Panc1 (cell line): ENCODE results near the gene AFF3. TPM values are rescaled to one million over a fixed set of nuclear protein-coding genes. Genes with fewer than 3 reads are reported as not detected.

Experiments used
- ATAC-seq: fragments of 200-7000 bp; cut with Tn5 transposase; 2 replicates; pipeline ENCODE4 v1.9.1; 2020; ENCODE audit warnings: mild to moderate bottlenecking, moderate library complexity
- BruUV-seq: library from RNA; stranded (reverse); fragments of 400-500 nt; replicated peaks from 2 replicates; lab custom pipeline; 2021; lab: Mats Ljungman, UMichigan
- CTCF ChIA-PET: fragments of 300-600 bp; sonication (Branson Sonifier 250); formaldehyde crosslinking; loops from one replicate; lab custom pipeline; 2022; ENCODE audit warnings: antibody characterized with exemption; lab: Charles Lee
- POLR2A ChIA-PET: fragments of 300-600 bp; sonication (Branson Sonifier 250); formaldehyde crosslinking; loops from one replicate; lab custom pipeline; 2022; ENCODE audit warnings: antibody characterized with exemption; lab: Charles Lee
- DNase-seq: peaks from one replicate; pipeline ENCODE4 v3.0.0-alpha.2; 2010; ENCODE audit warnings: low read depth, low spot score
- H3K27ac ChIP-seq: 2 replicates; pipeline ENCODE4 v1.5.1; 2011; ENCODE audit warnings: mild to moderate bottlenecking, low read length, inconsistent platforms
- H3K27me3 ChIP-seq: fragments of 200-500 bp; sonication (Bioruptor generic); 2 replicates; pipeline ENCODE4 v1.6.0; 2014; ENCODE audit warnings: low read length, inconsistent platforms; ENCODE audit not compliant: control insufficient read depth, insufficient read depth
- H3K36me3 ChIP-seq: fragments of 200-500 bp; sonication (Bioruptor generic); 2 replicates; pipeline ENCODE4 v1.5.1; 2014; ENCODE audit warnings: inconsistent platforms, mild to moderate bottlenecking, low read length, moderate library complexity; ENCODE audit not compliant: control insufficient read depth, insufficient read depth
- H3K4me1 ChIP-seq: 2 replicates; pipeline ENCODE4 v1.5.1; 2011; ENCODE audit warnings: inconsistent platforms, mild to moderate bottlenecking, low read length, moderate library complexity; ENCODE audit not compliant: control insufficient read depth, insufficient read depth
- H3K4me3 ChIP-seq, 2 experiments: 2 replicates each; pipeline ENCODE4 v1.5.1; 2011 to 2012; ENCODE audit warnings: low read depth in 2 of 2, low read length in 2 of 2, mild to moderate bottlenecking in 2 of 2, inconsistent platforms in 1 of 2, moderate library complexity in 1 of 2
- H3K9me3 ChIP-seq: fragments of 200-500 bp; sonication (Bioruptor generic); 2 replicates; pipeline ENCODE4 v1.5.1; 2014; ENCODE audit warnings: low read depth, mild to moderate bottlenecking, inconsistent platforms, low read length, moderate library complexity; ENCODE audit not compliant: control insufficient read depth, insufficient read depth
- POLR2AphosphoS5 ChIP-seq: IDR thresholded peaks from 2 replicates; pipeline ENCODE4 v1.6.1; 2012; ENCODE audit warnings: mild to moderate bottlenecking, low read depth, low read length, moderate library complexity
- SIN3A ChIP-seq: IDR thresholded peaks from 2 replicates; pipeline ENCODE4 v1.6.1; 2012; ENCODE audit warnings: low read depth, mild to moderate bottlenecking, low read length, moderate library complexity, borderline replicate concordance; ENCODE audit not compliant: insufficient read depth
- TCF7L2 ChIP-seq: IDR thresholded peaks from 2 replicates; pipeline ENCODE4 v1.6.1; 2011; ENCODE audit warnings: mild to moderate bottlenecking, low read depth, low read length, inconsistent platforms
- in situ Hi-C: cut with HindIII; loops from 2 replicates; pipeline ENCODE4 v1.10.0; 2016; ENCODE audit warnings: low sequenced_read_pairs, low pct_unique_long_range_greater_than_20kb
- intact Hi-C: fragments of 100-400 bp; cut with micrococcal nuclease; formaldehyde crosslinking; loops from one replicate; pipeline ENCODE4 v1.10.0; 2022; ENCODE audit not compliant: unreplicated experiment
- total RNA-seq: library from RNA; stranded (reverse); gene quantifications from one replicate; pipeline ENCODE4 v1.2.1, GENCODE V29; 2021; ENCODE audit not compliant: unreplicated experiment
- TF ChIP-seq, protein P1 (sequence below), 2 experiments: IDR thresholded peaks; 2 replicates each; pipeline ENCODE4 v1.6.1; 2011 to 2012; ENCODE audit warnings: low read depth in 2 of 2, control low read depth in 1 of 2, low read length in 1 of 2, mild to moderate bottlenecking in 1 of 2, moderate library complexity in 1 of 2; ENCODE audit not compliant: insufficient read depth in 1 of 2
- TF ChIP-seq, protein P2 (sequence below): fragments of 450-650 bp; IDR thresholded peaks from 2 replicates; pipeline ENCODE4 v1.5.1; 2017; ENCODE audit warnings: mild to moderate bottlenecking

AFF3 gene
- total RNA-seq, 1 experiment from 2014 or later: 2.2 TPM

DNA sequence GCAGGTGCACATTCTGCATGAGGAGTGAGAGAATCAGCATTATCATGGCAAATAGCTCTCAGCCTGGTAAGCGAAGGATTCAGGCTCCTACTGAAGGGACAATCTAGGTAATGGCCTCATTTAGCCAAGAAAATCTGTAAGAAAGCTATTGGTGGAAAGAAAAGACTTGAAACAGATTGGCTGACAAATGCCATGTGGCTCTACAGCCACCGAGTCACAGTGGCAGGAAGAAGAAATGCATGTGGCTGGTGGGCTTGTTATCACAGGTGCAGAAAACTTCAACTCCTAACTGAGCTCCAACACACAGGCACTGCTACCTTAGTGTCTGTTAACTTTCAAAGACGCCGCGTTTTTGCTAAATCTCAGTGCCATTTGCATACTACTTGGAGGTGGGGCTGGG lies 592.0 kb downstream of the AFF3 start:
- peaks cover 22% of the 10 kb centered on the region for H3K27me3 ChIP-seq
- CTCF ChIA-PET: no interaction called here

DNA sequence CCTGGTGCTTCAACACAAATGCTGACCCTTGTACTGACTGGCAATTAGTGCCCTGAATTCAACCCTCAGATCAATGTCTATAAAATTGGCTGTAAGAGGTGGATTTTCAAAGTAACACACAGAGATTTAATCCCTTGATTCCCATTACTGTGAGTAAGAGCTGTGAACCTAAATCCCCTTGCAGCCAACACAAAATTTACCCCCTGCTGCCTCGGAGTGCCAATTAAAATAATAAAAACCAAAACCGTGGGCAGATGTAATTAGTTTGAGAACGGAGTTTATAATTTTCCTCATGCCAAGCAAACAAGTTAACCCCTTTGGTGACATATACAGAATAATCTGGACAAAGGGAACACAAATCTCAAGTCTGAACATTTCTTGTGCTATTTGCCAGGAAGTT lies 596.8 kb downstream of the AFF3 start:
- no TSS peak for BruUV-seq
- no peaks in the 10 kb centered on the region for H3K36me3 ChIP-seq
- in situ Hi-C loops: no loop called here
- no peak for TF ChIP-seq SIN3A
- H3K27me3 ChIP-seq: peaks cover 27% of the 10 kb centered on the region
- ChIA-PET CTCF (no interaction called here), POLR2A (no interaction called here)
- H3K27ac ChIP-seq: no peak overlapping the region
- ATAC-seq (no peak), DNase-seq (no peak)
- no peak overlapping the region for H3K4me3 ChIP-seq
- intact Hi-C loops: no loop called here
- H3K9me3 ChIP-seq: no peaks in the 10 kb centered on the region
- no peaks in the 10 kb centered on the region for H3K4me1 ChIP-seq

More for the DNA sequence above, 592.0 kb downstream of the AFF3 start:
- in situ Hi-C loops (no loop called here), intact Hi-C loops (no loop called here)
- POLR2A ChIA-PET: no interaction called here
- no peak for ATAC-seq
- no peak for DNase-seq
- TF ChIP-seq TCF7L2 (no peak), SIN3A (no peak), POLR2AphosphoS5 (no peak)
- TF ChIP-seq, protein P1, sequence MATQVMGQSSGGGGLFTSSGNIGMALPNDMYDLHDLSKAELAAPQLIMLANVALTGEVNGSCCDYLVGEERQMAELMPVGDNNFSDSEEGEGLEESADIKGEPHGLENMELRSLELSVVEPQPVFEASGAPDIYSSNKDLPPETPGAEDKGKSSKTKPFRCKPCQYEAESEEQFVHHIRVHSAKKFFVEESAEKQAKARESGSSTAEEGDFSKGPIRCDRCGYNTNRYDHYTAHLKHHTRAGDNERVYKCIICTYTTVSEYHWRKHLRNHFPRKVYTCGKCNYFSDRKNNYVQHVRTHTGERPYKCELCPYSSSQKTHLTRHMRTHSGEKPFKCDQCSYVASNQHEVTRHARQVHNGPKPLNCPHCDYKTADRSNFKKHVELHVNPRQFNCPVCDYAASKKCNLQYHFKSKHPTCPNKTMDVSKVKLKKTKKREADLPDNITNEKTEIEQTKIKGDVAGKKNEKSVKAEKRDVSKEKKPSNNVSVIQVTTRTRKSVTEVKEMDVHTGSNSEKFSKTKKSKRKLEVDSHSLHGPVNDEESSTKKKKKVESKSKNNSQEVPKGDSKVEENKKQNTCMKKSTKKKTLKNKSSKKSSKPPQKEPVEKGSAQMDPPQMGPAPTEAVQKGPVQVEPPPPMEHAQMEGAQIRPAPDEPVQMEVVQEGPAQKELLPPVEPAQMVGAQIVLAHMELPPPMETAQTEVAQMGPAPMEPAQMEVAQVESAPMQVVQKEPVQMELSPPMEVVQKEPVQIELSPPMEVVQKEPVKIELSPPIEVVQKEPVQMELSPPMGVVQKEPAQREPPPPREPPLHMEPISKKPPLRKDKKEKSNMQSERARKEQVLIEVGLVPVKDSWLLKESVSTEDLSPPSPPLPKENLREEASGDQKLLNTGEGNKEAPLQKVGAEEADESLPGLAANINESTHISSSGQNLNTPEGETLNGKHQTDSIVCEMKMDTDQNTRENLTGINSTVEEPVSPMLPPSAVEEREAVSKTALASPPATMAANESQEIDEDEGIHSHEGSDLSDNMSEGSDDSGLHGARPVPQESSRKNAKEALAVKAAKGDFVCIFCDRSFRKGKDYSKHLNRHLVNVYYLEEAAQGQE (IDR thresholded peaks at IDR 0.05; ENCODE audit: insufficient read depth in 1 of 2, low read depth in 2 of 2, low read length in 1 of 2): no peak
- TF ChIP-seq, protein P2, sequence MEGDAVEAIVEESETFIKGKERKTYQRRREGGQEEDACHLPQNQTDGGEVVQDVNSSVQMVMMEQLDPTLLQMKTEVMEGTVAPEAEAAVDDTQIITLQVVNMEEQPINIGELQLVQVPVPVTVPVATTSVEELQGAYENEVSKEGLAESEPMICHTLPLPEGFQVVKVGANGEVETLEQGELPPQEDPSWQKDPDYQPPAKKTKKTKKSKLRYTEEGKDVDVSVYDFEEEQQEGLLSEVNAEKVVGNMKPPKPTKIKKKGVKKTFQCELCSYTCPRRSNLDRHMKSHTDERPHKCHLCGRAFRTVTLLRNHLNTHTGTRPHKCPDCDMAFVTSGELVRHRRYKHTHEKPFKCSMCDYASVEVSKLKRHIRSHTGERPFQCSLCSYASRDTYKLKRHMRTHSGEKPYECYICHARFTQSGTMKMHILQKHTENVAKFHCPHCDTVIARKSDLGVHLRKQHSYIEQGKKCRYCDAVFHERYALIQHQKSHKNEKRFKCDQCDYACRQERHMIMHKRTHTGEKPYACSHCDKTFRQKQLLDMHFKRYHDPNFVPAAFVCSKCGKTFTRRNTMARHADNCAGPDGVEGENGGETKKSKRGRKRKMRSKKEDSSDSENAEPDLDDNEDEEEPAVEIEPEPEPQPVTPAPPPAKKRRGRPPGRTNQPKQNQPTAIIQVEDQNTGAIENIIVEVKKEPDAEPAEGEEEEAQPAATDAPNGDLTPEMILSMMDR: no peak
- Histone ChIP-seq H3K4me1 (no peaks in the 10 kb centered on the region), H3K9me3 (no peaks in the 10 kb centered on the region), H3K36me3 (no peaks in the 10 kb centered on the region), H3K4me3 (no peak overlapping the region), H3K27ac (no peak overlapping the region)
- no TSS peak for BruUV-seq

DNA sequence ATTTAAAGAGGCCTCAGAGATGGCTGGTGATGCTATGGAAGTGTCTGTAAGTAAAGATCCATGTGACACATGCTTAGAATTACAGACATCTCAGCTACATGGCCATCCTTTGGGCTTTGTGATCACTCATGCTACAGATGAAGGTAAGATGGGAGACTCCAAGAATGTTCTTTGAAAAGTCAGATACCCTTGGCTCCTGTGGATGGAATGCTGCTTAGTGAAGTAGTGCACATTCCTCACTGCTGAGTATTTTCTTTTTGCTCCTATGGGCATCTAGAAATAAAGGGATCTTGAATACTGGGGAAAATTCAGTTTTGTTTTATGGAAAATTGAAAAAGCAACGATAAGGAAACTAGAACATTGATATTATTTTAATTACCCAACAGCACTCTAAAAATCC lies 597.3 kb downstream of the AFF3 start:
- ChIA-PET CTCF (no interaction called here), POLR2A (no interaction called here)
- H3K27ac ChIP-seq: no peak overlapping the region
- BruUV-seq: no TSS peak
- no peak overlapping the region for H3K4me3 ChIP-seq
- in situ Hi-C loops (no loop called here), intact Hi-C loops (no loop called here)
- no peaks in the 10 kb centered on the region for H3K9me3 ChIP-seq
- H3K4me1 ChIP-seq: no peaks in the 10 kb centered on the region
- no peaks in the 10 kb centered on the region for H3K36me3 ChIP-seq
- DNase-seq: no peak
- peaks cover 28% of the 10 kb centered on the region for H3K27me3 ChIP-seq
- TF ChIP-seq TCF7L2: no peak
- no peak for TF ChIP-seq POLR2AphosphoS5
- TF ChIP-seq, protein P1 (IDR thresholded peaks at IDR 0.05; ENCODE audit: insufficient read depth in 1 of 2, low read depth in 2 of 2, low read length in 1 of 2): no peak
- no peak for TF ChIP-seq SIN3A
- TF ChIP-seq, protein P2: no peak
- ATAC-seq: no peak
